Ecto neural progenitor cell (in vitro differentiated cells): ENCODE data around the gene FRMPD4.
"Not testable (repeated sequence)": the region's sequence is repeated elsewhere in the genome, so short reads cannot be mapped to it uniquely, and the experiment has no call there.

Experiments
- DNase-seq: peaks from one replicate; pipeline ENCODE4 v3.0.0-alpha.2; 2018; ENCODE audit warnings: low spot score

The FRMPD4 gene

GRCh38 chrX:12138361-12139313 lies at the start of gene FRMPD4:
Gene FRMPD4, plus strand, starts transcription at chrX:12138473. Its CDS starts 499 bp downstream, at chrX:12138972.
- DNase-seq, result peak; percentile 61

- DNase-seq, result no peak
These were observed 48.5 kb upstream of the FRMPD4 start for GRCh38 chrX:12089740-12090139.

- no peak for DNase-seq
These were observed 25.0 kb upstream of the FRMPD4 start for GRCh38 chrX:12113321-12113720.

GRCh38 chrX:12115377-12115776 lies 22.9 kb upstream of the FRMPD4 start:
- peak; percentile 46 for DNase-seq

- DNase-seq, result no peak
These were observed 20.1 kb upstream of the FRMPD4 start for GRCh38 chrX:12118134-12118533.

- no peak for DNase-seq
These were observed 10.3 kb upstream of the FRMPD4 start for GRCh38 chrX:12128017-12128416.

GRCh38 chrX:12137951-12138360 lies 317 bp upstream of the FRMPD4 start:
- DNase-seq, result peak; percentile 47

GRCh38 chrX:12139934-12140611 lies 1.8 kb downstream of the FRMPD4 start:
- DNase-seq, result no peak

- DNase-seq, result no peak
These were observed 3.2 kb downstream of the FRMPD4 start for GRCh38 chrX:12141511-12141910.

- DNase-seq, result no peak
These were observed 4.4 kb downstream of the FRMPD4 start for GRCh38 chrX:12142661-12143060.

GRCh38 chrX:12145402-12145801 lies 7.1 kb downstream of the FRMPD4 start:
- DNase-seq, result no peak

- no peak for DNase-seq
These were observed 11.6 kb downstream of the FRMPD4 start for GRCh38 chrX:12149670-12150407.

GRCh38 chrX:12153317-12153716 lies 15.0 kb downstream of the FRMPD4 start:
- DNase-seq, result no peak

GRCh38 chrX:12153741-12154140 lies 15.5 kb downstream of the FRMPD4 start:
- DNase-seq, result no peak

- DNase-seq, result no peak
These were observed 21.5 kb downstream of the FRMPD4 start for GRCh38 chrX:12159799-12160198.

GRCh38 chrX:12162420-12162819 lies 24.1 kb downstream of the FRMPD4 start:
- DNase-seq, result no peak

GRCh38 chrX:12164180-12164579 lies 25.9 kb downstream of the FRMPD4 start:
- not testable (repeated sequence) for DNase-seq

GRCh38 chrX:12170755-12171154 lies 32.5 kb downstream of the FRMPD4 start:
- DNase-seq, result no peak

GRCh38 chrX:12174358-12174757 lies 36.1 kb downstream of the FRMPD4 start:
- no peak for DNase-seq

- DNase-seq, result no peak
These were observed 58.8 kb downstream of the FRMPD4 start for GRCh38 chrX:12197030-12197429.

GRCh38 chrX:12206413-12206812 lies 68.1 kb downstream of the FRMPD4 start:
- DNase-seq, result no peak

- no peak for DNase-seq
These were observed 72.0 kb downstream of the FRMPD4 start for GRCh38 chrX:12210196-12210815.
